ENCODE data around the gene NOS1AP.

NOS1AP gene

DNA sequence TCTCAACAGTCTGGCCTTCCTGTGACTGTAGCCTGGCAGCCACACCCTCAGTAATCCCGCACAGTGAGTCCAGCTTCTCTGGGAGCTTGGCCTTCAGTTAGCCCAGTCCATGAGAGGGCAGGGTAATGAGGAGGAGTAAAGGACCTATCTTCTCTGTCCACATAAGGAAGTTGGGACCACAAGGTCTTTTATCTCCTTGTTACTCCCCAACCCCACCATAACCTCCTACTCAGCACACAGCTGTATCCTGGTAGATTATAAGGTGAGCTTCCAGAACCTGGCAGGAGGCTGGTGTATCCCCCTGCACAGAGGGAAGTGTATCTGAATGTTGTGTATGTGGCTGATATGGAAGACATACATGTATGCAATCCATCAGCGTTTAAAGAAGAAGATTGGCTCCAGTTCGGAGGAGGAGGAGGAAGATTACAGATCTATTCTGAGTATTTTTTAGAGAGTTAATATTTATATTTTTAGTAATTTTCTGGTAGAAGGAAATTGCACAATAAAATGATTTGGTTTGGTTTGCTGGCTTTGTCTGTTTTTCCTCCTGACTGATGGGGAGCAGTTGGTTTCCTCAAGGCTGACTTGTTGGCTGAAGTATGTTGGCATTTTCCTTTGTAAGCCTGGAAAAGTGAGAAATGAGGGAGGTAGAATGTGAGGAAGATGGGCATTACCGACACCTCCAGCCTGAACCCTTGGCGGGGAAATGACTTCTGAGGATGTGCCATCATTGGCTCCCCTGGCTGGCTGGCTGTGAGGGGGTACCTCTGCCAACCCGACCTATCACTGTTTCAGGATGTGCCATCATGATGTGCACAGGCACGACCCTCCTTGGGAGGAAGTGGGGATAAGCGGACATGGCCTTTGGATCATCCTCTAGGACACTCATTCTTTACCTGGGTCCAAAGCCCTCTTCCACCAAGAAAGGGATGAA lies 317.1 kb downstream of the NOS1AP start:
- DNase-seq (ENCODE audit: low spot score), result no peak

DNA sequence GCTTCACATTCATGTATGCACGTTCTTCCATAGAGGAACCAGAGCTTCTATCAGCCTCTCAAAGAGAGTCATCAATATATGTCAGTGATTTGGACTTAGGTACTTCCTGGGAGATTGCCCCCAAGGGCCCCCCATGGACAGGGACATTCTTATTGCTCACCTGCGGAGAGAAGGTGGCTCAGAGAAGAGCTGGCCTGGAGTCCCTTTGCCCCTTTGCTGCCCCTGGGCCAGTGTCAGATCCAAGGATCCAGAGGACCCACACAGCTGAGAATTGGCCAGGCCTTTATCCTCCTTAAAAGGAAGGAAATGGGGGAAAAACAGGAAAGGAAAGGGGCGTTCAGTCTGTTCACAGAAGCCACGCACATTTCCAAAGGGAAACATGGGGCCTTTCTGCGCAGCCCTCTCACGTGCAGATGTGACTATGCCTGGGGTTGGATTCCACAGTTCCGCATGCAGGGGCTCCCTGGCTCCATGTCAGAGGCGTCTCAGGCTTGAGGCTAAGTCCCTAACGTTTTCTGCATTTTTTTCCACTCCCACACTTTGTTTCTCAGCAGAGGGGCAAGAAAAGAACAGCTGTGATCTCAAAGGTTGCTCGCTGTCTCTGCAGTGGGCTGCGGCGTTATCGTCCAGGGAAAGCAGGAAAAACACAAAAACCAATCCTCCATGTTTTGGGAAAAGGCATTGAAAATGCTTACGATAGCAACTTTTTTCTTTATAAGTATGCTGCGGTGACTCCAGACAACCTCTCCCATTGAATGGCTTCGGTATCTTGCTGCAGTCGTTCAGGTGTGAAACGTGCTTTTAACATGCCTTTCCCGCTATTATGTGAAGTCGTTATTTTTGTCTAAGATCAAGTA lies 318.0 kb downstream of the NOS1AP start:
- no peak for DNase-seq (ENCODE audit: low spot score)

DNA sequence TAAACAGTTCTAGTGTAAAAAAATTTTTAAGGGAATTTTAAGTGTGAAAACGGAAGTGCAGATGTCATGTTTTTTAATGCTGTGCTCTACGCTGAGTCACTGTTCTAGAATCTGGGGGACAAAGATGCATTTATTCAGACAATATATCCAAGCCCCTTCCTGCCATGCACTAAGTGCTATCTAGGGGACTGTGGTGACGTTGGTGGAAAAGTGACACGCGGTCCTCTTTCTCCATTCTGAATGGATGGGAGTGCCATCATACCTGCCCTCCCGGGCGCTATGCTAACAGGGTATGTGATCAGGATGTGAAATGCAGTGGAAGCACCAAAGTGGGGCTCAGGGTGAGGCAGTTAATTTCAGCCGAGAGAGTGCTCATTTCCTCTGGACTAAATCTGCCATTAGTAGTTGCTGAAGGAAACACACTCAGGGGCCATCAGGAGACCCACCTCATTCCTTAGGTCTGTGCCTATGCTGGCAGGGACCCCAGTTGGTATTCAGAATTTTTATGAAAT lies 318.6 kb downstream of the NOS1AP start:
- DNase-seq (ENCODE audit: low spot score), result no peak

DNA sequence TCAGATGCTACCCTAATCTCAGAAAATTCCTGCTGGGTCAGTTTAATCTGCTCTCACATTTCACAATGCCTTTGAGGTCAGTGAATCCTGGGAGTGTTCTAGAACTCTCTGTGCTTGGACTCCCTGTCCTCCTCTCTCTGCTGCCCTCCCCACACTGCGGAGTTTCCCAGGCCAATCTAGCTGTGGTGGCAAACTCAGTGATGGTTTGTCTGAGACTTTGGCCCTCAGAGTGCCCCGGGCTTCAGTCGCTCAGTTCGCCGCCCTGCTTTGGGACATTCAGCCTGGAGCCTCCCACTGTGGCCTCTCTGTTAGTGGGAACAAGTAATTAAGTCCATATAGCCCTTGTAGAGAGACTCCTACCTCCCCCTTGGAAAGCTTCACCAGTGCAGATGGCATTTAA lies 319.1 kb downstream of the NOS1AP start:
- DNase-seq (ENCODE audit: low spot score), result no peak

DNA sequence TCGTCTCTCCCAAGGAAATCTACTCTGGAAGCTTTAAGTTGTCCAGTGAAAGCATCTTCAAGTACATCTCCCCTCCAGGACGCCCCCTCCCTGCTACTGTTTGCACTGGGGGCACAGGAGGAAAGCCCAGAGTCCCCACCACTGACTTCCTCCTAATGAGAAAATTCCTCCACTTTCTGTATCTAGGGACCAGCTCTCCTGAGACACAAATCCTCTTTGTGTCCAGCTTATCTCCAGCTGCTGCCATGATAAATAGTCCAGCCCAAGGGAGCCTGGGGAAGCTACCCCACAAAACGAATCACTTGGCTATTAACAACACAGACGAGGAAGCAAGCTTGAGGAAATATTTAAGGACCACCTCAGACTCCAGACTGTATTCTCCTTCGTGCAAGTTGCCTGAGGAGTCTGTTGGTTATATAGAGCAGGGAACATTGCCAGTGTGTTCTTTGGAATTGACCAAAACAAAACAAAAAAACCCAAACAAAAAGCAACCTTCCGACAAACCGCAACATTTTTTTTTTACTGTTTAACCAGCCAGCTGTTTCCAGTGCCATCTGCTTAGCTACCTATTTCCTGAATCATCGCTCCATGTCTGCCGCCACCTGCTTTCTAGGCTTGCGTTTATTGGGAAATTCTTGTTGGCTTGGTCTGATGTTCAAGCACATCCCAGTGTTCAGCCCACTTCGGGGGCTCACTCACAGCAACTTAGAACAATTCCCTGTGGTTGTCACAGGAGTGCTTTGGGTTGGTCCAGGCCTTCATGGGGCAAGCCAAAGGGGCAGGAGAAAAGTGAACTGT lies 319.7 kb downstream of the NOS1AP start:
- no peak for DNase-seq (ENCODE audit: low spot score)

DNA sequence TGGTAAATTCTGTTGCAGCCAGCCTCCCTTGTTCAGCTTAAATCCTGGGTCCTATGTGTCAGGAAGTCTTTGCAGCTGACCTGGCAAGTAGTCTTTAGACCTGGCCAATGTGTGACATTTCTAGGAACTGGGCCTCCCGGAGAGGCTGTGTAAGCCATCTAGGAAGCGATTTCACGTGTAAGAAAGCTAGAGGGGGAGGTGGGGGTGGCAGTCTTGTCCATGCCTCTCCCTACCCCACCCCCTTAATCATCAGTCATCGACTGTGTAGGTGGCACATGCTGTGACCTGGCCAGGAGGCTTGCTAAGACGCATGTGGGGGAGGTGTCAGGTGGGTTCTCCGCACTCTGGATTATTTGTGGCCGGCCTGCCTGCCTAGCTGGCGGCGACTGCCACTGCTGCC lies 320.5 kb downstream of the NOS1AP start:
- no peak for DNase-seq (ENCODE audit: low spot score)

DNA sequence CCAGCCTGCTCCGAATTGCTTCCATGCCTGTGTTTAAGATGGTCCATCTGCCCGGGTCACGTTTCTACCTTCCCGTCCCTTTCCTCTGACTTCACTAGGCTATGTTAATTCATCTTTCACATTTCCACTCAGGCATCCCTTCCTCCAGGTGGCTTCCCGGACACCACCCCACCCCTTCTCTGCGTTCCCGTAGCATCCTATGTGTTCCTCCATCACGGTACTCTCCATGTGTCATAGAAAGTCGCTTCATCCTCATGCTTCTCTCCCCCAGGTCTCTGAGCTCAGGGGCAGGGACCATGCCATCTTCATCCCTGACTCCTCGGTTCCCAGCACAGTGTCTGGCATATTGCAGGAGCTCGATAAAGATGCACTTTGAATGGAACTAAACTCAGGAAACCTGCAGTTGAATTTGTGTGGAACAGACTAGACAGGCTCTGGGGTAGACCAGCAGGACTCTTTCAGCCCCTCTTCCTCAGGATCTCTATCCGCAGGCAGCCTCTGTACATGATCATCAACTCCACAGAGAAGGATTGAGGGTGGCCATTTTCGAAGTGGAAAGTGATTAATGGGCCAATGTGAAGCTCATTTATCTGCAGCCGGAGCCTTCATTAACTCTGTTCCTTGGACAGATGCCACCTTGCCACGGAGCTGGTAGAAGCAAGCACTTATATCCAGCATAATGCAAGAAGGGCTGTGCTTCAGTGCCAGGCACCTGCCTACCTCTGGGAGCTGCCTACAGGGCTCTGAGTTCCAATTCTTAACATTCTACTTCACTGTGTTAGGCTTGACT lies 321.1 kb downstream of the NOS1AP start:
- no peak for DNase-seq (ENCODE audit: low spot score)

DNA sequence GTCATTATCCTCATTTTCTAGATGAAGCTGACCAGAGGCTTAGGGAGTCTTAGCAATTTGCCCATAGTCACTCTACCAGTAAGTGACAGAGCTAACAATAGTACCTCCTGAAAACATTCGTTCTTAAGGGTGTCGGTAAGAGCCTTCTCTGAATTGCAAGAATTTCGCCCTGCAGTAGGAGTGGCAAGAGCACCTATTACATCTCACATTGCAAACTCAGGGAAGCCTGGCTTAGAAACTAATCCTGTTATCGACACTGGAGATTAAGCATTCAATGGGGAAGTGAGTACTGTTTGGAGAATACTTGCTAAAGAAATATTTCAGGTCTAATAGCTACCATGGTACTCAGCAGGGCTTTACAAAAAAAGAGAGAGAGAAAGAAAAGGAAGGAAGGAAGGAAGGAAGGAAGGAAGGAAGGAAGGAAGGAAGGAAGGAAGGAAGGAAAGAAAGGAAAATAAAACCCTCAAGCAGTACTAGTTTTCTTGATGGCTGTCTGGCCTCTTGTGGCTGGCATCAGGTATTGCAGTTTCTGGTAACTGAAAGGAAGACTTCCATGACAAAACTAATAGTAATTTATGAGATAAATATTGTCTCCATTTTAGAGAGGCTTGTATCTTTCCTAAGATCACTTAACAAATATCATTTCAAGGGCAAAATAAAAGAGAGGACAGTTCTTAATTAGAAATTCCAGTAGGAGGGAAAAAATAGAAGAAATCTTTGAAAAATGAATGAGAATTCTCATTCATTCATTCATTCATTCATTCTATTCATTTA lies 322.5 kb downstream of the NOS1AP start:
- peak; percentile 32 for DNase-seq (ENCODE audit: low spot score)

DNA sequence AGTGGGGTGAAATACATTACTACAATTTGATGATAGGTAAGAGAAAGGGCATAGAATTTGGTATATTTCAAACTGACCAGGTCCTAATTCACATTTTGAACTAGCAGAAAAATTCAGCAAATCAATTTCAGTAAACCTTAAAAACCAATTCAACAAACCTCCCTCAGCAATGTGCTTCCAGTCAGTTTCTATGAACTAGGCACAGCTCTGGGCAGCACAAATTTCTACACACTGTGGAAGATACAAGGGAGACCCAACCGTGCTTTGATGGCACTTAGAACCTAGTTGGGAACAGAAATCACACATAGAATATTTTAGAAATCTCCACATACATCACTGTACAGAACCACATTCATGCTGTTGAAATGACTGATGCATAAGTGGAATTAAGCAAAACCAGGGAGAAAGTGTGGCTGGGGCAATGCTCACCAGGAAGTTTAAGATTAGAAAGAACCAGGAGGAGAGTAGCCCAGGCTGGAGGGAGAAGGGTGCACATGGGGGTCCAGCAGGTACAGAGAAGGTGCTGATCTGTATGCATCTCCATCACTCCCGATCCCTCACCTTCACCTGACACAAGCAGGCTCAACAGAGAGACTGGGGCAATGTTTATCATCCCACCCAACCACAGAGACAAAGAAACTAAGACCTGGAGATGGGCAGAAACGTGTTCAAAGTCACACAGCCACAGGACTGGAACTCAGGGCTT lies 326.9 kb downstream of the NOS1AP start:
- DNase-seq (ENCODE audit: low spot score), result no peak

DNA sequence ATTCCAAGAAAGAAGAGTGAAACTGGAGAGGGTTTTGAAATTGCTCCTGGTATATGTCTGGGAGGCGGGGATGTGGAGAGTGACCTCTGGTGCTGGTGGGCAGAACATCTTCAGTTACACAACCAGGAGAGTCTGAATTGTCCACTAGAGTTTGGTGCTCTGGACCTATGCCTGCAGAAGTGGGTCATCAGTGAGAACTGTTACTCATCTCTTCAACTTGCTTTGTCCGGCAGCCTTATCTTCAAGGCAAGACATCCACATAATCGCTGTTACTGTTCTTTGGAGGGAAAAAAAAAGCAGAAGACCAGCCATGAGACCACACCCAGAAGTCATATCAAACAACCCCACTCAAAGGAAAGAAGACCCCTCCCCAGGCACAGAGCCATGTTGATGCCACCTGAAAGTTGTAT lies 327.6 kb downstream of the NOS1AP start:
- peak; percentile 26 for DNase-seq (ENCODE audit: low spot score)

DNA sequence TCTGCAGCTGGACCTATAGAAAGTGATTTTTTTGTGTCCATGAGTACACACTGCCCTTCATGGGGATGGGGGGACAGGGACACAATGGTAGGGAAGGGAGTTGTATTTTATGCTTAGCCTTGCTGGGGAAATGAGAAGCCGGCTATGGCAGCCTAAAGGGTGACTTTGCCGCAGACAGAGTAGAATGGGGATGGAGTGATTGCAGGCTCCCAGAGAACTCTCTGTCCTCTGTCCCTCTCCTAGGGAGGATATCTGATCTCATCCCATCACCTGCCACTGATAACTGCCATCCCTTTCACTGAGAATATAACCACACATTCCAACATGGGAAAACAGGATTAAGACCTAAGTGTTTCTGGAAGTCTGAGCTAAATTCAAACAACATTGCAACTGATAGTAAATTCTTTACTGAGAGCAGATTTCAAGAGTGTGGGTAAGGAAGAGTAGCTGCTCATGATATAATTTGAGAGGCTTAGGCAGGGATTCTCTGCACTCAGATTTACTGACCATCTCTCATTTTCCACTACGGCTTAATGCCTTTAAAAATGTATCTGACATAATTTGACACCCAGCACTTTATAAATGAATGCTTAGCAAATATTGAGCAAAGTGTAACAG lies 328.6 kb downstream of the NOS1AP start:
- DNase-seq (ENCODE audit: low spot score), result no peak

DNA sequence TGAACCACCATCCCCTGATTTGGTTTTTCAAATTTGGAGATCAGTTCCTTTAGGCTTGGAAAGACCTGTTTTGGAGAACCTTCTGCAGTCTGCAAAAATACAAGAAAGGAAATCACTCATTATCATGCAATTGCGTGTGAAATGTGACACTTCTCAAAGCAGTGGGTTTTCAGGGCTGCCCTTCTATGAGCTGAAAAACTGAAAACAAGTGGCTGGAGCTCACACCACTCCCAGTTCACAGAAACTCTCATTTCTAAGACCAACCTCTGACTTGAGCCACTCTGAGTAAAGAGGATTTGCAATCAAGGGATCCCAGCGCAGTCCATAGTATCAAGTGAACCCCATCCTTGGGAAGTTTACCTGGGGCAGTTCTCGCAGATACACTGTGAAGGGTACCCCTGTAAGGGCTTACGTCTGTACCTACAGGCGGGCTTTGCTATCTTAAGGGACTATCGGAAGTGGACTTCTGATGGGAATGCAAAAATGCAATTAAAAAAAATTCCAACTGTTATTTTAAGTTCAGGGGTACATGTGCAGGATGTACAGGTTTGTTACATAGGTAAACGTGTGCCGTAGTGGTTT lies 329.6 kb downstream of the NOS1AP start:
- DNase-seq (ENCODE audit: low spot score), result no peak

DNA sequence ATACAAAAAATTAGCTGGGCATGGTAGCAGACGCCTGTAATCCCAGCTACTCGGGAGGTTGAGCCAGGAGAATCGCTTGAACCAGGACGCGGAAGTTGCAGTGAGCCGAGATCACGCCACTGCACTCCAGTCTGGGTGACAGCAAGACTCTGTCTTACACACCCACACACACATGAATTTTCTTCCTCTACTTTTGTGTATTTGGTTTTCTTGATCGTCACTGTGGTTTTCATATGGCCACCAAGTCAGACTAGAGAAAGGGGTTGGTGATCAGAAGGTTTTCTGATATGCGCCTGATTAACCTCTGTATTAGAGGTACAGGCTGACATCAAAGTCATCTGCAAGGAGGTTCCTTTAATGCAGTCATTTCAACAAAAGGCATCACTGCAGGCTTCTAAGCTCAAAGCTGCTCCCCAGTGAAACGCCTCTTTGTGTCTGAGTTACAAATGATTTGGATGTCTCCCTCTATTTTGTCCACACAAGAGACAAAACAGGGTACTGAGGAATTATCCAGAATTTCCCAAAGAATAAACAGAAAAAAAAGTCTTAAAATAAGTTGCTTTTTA lies 331.4 kb downstream of the NOS1AP start:
- no peak for DNase-seq (ENCODE audit: low spot score)

DNA sequence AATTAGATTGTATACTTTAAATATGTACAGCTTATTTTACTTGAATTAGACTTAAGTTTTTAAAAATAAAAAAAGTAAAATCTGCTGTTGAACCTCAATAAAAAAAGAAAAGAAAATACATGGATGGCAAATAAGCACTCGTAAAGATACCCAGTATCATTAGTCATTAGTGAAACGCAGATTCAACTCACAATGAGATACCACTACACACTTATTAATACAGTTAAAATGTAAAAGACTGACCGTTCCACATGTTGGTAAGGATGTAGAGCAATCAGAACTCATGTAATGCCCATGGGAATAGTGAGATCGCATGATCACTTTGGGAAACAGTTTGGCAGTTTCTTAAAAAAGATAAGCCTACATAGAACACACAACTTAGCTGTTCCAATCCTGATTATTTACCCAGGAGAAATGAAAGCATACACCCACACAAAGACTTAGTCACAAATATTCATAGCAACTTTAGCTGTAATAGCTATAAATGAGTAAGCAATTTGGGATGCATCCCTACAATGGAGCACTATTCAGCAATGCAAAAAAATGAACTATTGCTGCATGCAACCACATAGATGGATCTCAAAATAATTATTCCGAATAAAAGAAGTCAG lies 335.2 kb downstream of the NOS1AP start:
- no peak for DNase-seq (ENCODE audit: low spot score)

DNA sequence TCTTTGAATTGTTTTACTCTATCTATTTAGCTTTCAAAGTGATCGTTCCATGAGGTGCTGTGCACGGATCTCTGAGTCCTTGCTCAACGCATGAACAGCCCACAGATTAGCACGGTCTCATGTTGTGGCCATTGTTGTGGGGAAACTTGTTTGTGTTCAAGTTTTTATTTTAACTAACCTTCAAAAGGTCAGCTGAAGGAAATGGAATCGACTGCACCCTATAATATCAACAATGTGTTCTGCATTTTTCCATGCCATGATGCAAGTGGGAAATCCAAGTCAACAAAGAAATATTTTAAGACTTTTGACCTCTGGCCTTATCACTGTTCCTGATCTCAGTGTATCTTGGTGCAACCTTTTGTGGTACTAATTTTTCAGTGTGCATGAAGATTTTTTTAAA lies 336.3 kb downstream of the NOS1AP start:
- DNase-seq (ENCODE audit: low spot score), result no peak

DNA sequence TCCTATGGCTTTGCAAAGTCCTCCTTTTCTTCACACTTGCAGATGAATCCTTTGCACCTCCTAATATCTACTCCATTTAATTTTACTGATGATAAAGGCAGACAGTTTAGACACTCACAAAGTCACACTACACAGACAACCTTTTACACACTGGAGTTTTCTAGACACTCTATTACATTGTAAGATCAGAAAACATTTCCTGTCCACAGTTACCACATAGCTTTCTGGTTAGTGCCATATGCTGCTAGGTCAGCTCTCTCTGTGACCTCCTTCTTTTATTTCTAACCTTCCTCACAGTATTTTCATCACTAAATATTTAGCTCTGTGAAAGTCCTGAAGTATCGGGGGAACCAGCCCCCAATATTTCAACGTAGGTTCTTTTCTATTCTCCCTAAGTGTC lies 337.3 kb downstream of the NOS1AP start:
- no peak for DNase-seq (ENCODE audit: low spot score)

DNA sequence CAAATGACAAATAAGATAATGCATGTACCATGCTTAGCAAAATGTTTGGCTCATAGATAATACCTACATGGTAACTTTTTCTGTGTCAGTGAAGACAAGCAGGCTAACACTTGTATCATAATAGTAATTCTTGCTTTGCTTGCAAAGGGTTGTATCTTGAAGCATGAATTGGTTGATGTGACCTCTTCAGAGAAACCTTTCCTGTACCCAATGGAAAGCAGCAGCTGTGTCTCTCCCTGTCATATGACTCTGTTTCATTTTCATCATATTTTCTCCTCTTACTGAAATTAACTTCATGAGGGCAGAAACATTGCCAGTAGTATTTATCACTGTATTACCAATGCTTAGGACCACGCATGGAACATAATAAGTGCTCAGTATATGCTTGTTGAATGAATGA lies 338.0 kb downstream of the NOS1AP start:
- no peak for DNase-seq (ENCODE audit: low spot score)

DNA sequence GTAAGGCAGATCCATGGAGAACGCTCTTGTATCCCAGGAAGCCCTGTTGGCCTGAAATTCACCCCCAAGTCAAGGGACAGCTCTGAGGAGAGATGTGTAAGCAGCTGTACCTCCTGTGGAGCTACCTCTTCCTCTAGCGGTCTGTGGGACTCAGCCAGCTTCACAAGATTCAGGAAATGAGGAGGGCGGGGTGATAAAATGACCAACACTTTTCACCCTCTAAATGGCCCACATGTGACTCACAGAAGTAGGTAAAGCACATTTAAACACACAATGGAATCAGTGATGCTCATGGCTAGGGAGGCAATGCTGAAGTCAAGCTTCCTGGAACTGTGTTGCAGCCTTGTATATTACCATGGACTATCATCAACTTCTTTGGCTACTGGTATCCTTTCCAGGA lies 342.5 kb downstream of the NOS1AP start, which contains the start of gene SH2D1B:
TSS of gene SH2D1B (minus strand) at position 135 of the 400 bp plus-strand sequence. CDS start at position 15, 120 bp downstream.
- no peak for DNase-seq (ENCODE audit: low spot score)

Measured in HuH-7 (cell line).